A673 (cell line): ENCODE results near the gene IQSEC2. TPM values are rescaled to one million over a fixed set of nuclear protein-coding genes. Genes with fewer than 3 reads are reported as not detected.

Experiments
- BruUV-seq: library from RNA; stranded (reverse); fragments of 400-500 nt; replicated peaks from 2 replicates; lab custom pipeline; 2021; lab: Mats Ljungman, UMichigan
- CTCF ChIA-PET: fragments of 300-600 bp; sonication (Branson Sonifier 250); formaldehyde crosslinking; loops from one replicate; lab custom pipeline; 2022; ENCODE audit warnings: antibody characterized with exemption; lab: Charles Lee
- POLR2A ChIA-PET: fragments of 300-600 bp; sonication (Branson Sonifier 250); formaldehyde crosslinking; loops from one replicate; lab custom pipeline; 2022; ENCODE audit warnings: antibody characterized with exemption; ENCODE audit not compliant: low non-redundant PET; lab: Charles Lee
- DNase-seq: peaks from one replicate; pipeline ENCODE4 v3.0.0-alpha.2; 2015; ENCODE audit warnings: low spot score
- H3K27ac ChIP-seq: fragments of 200-600 bp; sonication (generic); 2 replicates; pipeline ENCODE4 v1.5.1; 2016; ENCODE audit warnings: mixed run types, low read depth, mild to moderate bottlenecking, mixed read lengths, antibody characterized with exemption, low read length; ENCODE audit not compliant: poor library complexity, severe bottlenecking
- H3K27me3 ChIP-seq: fragments of 200-600 bp; sonication (generic); replicated peaks from 2 replicates; pipeline ENCODE4 v1.6.1; 2017; ENCODE audit warnings: mixed run types, low read depth, mild to moderate bottlenecking, mixed read lengths, antibody characterized with exemption, low read length; ENCODE audit not compliant: insufficient read depth, poor library complexity
- H3K36me3 ChIP-seq: fragments of 200-600 bp; sonication (generic); 2 replicates; pipeline ENCODE4 v1.6.1; 2016; ENCODE audit warnings: mixed run types, mild to moderate bottlenecking, mixed read lengths, antibody characterized with exemption, low read length; ENCODE audit not compliant: insufficient read depth, poor library complexity, severe bottlenecking
- H3K4me1 ChIP-seq: fragments of 200-600 bp; sonication (generic); 2 replicates; pipeline ENCODE4 v1.6.1; 2017; ENCODE audit warnings: mixed run types, mild to moderate bottlenecking, mixed read lengths, antibody characterized with exemption, low read length; ENCODE audit not compliant: insufficient read depth, poor library complexity, severe bottlenecking
- H3K4me3 ChIP-seq: fragments of 200-600 bp; sonication (generic); 2 replicates; pipeline ENCODE4 v1.5.1; 2016; ENCODE audit warnings: low read depth, mixed run types, mild to moderate bottlenecking, mixed read lengths, low read length; ENCODE audit not compliant: poor library complexity, severe bottlenecking
- H3K9me3 ChIP-seq: fragments of 200-600 bp; sonication (generic); 2 replicates; pipeline ENCODE4 v1.6.1; 2016; ENCODE audit warnings: mixed run types, low read depth, mild to moderate bottlenecking, mixed read lengths, antibody characterized with exemption, low read length; ENCODE audit not compliant: poor library complexity, severe bottlenecking
- EZH2 ChIP-seq: fragments of 200-600 bp; sonication (generic); IDR thresholded peaks from 2 replicates; pipeline ENCODE4 v1.6.1; 2017; ENCODE audit warnings: borderline replicate concordance, low read depth, mild to moderate bottlenecking, mixed read lengths, antibody characterized with exemption, low read length; ENCODE audit not compliant: poor library complexity, severe bottlenecking
- intact Hi-C: fragments of 100-400 bp; cut with micrococcal nuclease; formaldehyde crosslinking; loops from one replicate; pipeline ENCODE4 v1.10.0; 2022; ENCODE audit not compliant: unreplicated experiment
- total RNA-seq: library from RNA; stranded (reverse); gene quantifications from 2 replicates; pipeline ENCODE4 v1.2.3, GENCODE V29; 2021
- TF ChIP-seq, protein P1 (sequence below): fragments of 300-800, 200-600 bp; sonication (generic); conservative IDR thresholded peaks from 2 replicates; pipeline ENCODE4 v1.5.1; 2017; ENCODE audit warnings: low read depth, mild to moderate bottlenecking, antibody characterized with exemption, low read length, moderate library complexity, mixed read lengths

Gene IQSEC2
- total RNA-seq, 1 experiment from 2014 or later: 8.1 TPM

DNA sequence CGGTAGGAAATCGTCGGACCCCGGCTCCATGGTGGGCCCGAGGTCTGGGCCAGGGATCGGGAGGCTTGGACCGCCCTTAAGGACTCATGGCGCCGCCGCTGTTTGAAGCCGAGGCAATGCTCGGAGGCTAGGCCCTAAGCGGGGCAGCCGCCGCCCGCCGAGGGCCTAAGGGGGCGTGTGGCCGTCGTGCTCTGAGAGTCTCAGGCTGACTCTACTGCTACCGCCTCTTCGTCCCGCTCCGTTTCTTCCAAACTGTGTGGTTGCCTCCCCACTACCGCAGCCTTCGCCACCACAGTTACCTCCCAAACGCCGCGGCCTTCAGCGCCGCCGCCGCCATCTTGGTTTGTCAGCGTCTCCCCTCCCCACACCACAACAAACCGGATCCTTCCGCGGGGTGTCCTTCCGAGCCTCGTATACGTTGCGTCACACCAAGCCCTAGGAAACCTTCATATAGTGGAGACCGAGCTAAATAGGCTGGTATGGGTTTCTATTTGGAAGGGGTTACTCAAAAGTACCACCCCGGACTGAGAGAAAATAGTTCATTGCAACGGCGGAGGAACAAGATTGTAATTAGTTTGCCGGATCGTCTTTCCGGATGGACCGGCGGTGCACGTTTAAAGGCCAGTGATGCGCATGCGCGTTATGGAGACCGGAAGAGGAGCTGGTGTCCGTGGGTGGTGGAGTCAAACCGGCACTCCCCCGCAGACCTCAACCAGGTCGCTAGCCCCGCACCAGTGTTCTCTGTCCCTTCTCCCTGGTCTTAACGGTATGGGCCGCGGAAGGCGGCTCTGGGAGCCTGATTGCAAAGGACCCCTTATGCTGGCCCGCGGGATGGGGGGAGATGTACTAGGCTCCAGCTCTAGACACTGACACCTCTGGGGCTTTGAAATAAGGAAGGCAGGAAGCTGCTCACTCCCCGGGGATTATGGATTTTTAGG is 56.3 kb downstream of the IQSEC2 start, which contains the start of gene KDM5C:
KDM5C (minus strand) TSS at position 348 of the 938 bp plus-strand sequence; CDS start at position 30, 318 bp downstream.
- H3K9me3 ChIP-seq: no peaks in the 10 kb centered on the region
- ChIA-PET POLR2A (interaction anchor here (0.5 to 0.6 kb wide), 3 partner anchors 33 to 143 kb away, joined by 3 read pairs; partner anchors contain the start of gene TSPYL2), CTCF (no interaction called here)
- H3K4me1 ChIP-seq: peaks cover 8% of the 10 kb centered on the region
- H3K27ac ChIP-seq: peak within 1 kb of the TSS; percentile 96
- BruUV-seq: TSS peak; percentile 29
- H3K27me3 ChIP-seq: no peaks in the 10 kb centered on the region
- TF ChIP-seq EZH2: no peak
- TF ChIP-seq, protein P1, sequence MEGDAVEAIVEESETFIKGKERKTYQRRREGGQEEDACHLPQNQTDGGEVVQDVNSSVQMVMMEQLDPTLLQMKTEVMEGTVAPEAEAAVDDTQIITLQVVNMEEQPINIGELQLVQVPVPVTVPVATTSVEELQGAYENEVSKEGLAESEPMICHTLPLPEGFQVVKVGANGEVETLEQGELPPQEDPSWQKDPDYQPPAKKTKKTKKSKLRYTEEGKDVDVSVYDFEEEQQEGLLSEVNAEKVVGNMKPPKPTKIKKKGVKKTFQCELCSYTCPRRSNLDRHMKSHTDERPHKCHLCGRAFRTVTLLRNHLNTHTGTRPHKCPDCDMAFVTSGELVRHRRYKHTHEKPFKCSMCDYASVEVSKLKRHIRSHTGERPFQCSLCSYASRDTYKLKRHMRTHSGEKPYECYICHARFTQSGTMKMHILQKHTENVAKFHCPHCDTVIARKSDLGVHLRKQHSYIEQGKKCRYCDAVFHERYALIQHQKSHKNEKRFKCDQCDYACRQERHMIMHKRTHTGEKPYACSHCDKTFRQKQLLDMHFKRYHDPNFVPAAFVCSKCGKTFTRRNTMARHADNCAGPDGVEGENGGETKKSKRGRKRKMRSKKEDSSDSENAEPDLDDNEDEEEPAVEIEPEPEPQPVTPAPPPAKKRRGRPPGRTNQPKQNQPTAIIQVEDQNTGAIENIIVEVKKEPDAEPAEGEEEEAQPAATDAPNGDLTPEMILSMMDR: no peak
- peaks cover 7% of the 10 kb centered on the region for H3K36me3 ChIP-seq
- H3K4me3 ChIP-seq: peak within 1 kb of the TSS; percentile 99
- intact Hi-C loops: no loop called here
- peak; percentile 97 for DNase-seq

DNA sequence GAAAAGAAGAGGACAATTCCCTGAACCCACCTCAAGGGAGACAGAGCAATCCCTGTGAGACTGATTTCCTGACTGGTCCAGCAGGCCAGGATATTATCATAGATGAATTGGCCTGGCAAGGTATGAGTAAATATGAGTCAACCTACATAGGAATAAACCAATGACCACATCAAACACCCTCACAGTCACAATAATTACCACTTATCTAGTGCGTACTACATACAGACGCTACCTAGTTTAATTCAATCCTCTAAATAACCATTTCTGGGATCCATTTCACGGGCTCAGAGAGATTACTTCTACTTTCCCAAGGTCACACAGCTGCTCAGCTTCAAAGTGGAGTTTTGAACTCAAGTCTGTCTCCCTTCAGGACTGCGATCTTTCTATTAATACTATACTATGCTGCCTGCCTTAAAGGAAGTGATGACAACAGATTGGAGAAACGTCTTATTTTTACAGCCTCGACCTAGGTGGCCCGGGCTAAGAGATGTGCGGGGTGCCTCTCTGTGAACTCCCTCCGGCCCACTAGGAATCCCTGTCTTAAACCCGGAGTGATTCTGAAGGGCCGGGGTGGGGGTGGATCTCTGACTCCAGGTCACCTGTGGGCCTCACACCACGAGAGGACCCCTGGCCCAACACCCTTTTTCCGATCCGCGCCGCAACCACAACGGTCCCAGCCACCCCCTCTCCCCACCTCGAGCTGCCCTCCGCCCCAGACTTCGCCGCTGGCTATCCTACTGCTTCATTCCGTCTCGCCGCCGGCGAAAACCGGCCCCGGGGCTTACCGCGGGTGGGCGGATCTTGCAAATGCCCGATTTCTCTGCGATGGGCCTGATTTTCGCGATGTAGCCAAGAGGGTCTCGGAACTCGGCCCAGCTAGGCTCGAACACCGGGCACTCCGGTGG is 57.2 kb downstream of the IQSEC2 start:
- TF ChIP-seq EZH2: no peak
- TF ChIP-seq, protein P1: no peak
- no peak for DNase-seq
- Histone ChIP-seq H3K9me3 (no peaks in the 10 kb centered on the region), H3K4me1 (peaks cover 8% of the 10 kb centered on the region), H3K27ac (peak overlapping the region; percentile 96), H3K4me3 (peak overlapping the region; percentile 99), H3K36me3 (peaks cover 16% of the 10 kb centered on the region), H3K27me3 (no peaks in the 10 kb centered on the region)
- BruUV-seq: no TSS peak
- POLR2A ChIA-PET: no interaction called here
- CTCF ChIA-PET: no interaction called here
- intact Hi-C loops: no loop called here

DNA sequence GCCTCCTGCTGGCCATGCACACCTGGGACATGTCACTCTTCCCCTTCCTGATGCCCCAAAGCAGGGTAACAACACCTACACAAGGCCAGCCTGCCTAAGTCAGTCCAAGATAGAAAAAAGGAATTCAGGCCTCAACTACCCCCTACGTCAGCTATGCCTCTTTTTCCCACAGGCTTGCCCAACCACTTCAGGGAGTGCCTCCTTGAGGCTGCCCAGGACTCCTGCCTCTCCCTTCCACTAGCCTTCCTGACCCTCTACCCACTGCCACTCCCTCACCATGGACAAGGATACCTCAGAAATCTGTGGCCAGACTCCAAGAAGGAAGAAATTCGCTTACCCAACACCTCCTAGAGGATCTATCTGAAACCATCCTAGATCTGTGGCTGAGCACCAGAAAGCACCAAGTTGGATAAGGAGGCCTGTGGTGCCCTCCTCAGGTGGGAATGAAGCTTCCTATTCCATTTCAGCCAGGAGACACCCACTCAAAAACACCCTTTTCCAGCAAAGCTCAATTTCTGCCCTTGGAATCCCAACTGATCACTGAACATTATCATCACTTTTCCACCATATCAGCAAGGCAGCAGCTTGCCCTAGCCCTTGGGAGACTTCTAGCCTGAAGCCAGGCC is 58.2 kb downstream of the IQSEC2 start:
- intact Hi-C loops: no loop called here
- DNase-seq: peak; percentile 12
- ChIA-PET POLR2A (no interaction called here), CTCF (no interaction called here)
- Histone ChIP-seq H3K36me3 (peaks cover 27% of the 10 kb centered on the region), H3K9me3 (no peaks in the 10 kb centered on the region), H3K4me3 (peak overlapping the region; percentile 99), H3K27ac (no peak overlapping the region), H3K27me3 (no peaks in the 10 kb centered on the region), H3K4me1 (peaks cover 8% of the 10 kb centered on the region)
- no TSS peak for BruUV-seq
- no peak for TF ChIP-seq EZH2
- TF ChIP-seq, protein P1: 0 out of 2 replicates have a peak, but pooled peaks have one; percentile 24
